Right lung (tissue), 5 donors: ENCODE data around the gene SERPINB8. TPM values are rescaled to one million over a fixed set of nuclear protein-coding genes. Genes with fewer than 3 reads are reported as not detected.

Source experiments
- DNase-seq, 2 donors: peaks; one replicate each; pipeline ENCODE4 v3.0.0-alpha.2; 2013
- polyA plus RNA-seq, 5 donors: library from polyadenylated mRNA; unstranded; fragments of 120-200 nt; gene quantifications; one replicate each; pipeline versions ENCODE4 v1.2.1 to v1.2.3, GENCODE V29; 2013; ENCODE audit warnings: inconsistent platforms in 1 of 5, low replicate concordance in 1 of 5; ENCODE audit not compliant: insufficient read length in 5 of 5, insufficient read depth in 1 of 5

SERPINB8 gene
- polyA plus RNA-seq, 5 donors = 2.9 to 4.2 (median 3.3) TPM

DNA sequence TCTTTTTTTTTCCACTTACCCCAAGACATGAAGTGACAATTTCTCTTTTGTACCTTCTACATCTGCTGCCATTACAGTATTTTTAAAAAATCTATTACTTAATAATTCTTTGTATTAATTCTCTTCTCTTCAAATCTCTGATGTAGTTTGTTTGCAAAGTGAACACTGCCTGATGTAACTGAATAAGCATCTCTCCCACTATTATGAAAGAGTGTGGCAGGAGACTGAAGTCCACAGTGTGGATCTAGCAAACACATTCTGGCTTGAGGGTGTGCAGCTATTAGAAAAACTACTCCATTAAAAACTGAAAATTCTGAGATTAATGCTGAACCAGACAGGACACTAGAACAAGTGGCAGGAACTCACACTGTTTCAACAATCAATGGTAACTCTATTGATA is 5.0 kb upstream of the SERPINB8 start:
- DNase-seq = no peak

DNA sequence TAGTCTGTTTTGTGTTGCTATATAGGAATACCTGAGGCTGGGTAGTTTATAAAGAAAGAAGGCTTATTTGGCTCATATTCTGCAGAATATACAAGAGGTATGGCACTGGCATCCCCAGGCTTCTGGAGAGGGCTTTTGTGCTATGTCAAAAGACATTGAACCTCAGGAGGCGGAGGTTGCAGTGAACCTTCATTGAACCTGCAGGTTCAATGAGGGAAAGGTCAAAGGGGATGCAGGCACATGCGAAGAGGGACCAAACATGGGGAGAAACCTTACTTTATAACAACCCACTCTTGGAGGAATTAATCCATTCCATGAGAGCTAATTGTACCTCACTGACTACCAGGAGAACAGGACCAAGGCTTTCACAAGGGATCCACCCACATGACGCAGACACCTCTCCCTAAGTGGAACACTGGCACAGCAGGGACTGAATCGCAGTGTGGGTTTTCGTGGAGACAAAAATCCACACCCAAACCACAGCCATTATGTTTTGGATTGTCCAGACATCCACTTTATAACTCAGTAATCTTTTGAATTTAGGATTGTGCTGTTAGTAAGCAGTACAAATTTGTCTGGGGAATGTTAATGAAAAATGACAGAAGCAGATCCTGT is 4.1 kb upstream of the SERPINB8 start:
- no peak for DNase-seq

DNA sequence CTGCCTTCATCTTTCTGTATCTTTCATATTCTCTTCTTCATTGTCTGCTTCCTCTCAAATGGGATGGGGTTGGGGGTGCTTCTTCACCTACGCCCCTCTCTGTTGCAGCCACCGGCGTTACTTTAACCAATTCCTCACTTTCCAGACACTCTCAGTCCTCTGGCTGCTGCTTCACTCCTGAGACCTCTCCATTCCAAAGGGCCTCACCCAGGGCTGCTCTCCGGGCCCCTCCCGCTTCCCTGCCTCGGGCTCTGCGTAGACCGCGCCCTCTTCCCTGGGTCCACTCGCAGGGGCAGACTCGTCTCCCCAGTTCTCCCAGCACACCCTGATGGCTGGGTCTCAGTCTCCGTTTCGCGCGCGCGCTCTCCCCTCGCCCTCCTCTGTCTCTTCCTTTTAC is 926 bp downstream of the SERPINB8 start:
- DNase-seq = no peak

DNA sequence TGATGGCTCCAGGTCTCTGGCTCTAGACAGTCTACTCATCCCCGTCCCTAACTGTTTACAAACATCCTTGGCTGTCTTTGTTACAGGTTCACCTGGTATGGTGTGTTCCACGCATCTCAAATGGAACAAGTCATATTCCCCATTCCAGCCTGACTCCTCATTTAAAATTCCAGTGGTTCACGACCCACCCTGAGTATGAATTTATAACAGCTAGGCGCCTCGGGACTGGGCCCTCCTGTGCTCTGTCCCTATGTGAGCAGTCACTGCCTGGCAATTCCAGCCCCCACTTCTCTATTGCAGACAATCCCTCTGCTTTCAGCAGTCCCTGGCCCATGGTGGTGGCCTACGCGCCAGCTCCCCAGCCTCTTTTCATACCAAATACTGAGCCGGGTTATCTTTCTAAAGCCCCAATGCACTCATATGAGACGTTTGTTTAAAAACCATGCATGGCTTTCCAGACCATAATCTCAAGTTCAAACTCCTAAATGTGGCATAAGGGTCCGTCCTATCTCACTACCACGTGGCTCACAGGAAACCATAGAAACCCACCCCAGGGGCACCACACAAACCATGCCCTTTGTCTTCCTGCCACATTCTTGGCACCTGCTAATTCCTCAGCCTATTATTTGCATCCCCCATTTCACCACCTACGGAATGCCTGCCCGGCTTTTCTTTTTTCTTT is 1.6 kb downstream of the SERPINB8 start:
- DNase-seq = no peak

DNA sequence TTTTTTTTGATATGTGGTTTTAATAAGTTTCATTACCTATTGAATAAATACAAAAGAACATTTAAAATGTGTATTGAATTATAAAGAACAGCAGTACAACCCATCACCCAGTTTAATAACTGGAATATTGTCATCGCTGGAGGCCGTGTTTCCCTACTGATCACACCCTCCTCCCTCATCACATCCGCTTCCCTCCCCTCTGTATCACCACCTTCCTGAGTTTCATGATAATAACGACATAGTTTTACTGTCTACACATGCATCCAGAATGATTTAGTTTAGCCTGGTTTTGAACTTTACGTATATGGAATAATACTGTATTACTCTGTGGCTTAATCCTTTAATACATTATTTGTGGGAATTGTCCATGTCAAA is 2.1 kb downstream of the SERPINB8 start:
- no peak for DNase-seq

DNA sequence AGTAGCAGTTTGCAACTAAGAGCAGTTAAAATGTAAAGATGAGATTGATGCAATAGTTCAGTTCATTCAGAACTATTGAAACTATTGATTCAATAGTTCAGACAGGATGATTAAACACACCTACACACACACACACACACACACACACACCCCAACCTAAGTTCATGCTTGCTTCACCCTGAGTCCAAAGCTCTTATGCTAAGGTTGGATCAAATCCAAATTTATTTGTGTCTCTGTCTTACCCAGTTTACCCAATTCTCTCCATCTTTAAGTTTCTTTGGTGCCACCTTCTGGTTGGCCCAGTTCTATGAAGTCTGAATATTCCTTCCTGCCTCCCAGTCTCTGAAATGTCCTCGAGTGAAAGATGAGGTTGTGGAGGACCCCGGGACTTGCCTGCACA is 5.1 kb downstream of the SERPINB8 start:
- no peak for DNase-seq

DNA sequence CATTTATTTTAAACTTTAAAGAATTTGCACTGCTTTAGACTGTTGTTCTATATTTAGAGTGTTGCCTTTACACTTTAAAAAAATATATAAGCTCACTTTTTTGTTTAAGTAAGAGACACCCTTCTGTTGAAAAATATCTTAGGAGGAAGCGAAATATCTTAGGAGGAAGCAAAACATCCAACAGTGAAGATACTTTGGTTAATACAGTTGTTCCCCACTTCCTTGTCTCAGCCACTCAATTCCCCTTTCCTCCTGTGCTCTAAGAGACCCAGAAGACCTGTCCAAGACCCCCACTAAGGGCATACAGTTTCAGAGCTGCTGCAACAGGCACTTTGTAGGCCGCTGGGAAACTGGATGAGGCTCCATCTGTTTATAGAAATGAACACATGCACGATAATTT is 5.7 kb downstream of the SERPINB8 start:
- no peak for DNase-seq

DNA sequence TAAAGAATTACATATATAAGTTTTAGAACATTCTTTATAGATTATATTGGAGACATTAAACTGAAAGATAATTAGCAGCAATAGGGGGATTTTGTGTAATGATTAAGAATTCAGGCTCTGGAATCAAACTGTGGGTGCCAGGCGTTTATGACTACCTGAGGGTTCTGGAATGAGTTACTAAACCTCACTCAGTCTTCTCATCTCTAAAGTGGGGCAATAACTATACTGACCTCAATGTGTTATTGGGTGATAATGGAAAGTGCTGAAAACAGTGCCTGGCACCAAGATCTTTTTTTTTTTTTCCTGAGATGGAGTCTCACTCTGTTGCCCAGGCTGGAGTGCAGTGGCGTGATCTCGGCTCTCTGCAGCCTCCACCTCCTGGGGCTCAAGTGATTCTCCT is 7.2 kb downstream of the SERPINB8 start:
- no peak for DNase-seq

DNA sequence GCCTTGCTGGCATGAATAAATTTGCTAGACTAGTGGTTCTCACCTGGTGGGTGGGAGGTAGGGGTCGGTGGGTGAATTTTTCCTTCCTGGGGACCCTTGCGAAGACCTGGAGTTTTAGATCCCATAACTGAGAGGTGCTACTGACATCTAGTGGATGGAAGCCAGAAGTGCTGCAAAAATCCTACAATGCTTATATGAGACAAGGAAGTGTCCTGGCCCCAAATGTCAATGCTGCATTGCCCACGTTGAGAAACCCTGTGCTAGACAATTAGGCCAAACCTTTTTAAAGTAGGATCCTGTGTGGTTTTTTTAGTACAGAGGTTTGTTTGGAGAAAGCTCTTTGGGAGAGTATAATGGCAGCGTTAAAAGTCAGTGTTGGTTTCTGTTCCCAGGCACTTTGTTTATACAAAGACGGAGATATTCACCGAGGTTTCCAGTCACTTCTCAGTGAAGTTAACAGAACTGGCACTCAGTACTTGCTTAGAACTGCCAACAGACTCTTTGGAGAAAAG is 9.6 kb downstream of the SERPINB8 start:
- peak; percentile 41 to 57 for DNase-seq

DNA sequence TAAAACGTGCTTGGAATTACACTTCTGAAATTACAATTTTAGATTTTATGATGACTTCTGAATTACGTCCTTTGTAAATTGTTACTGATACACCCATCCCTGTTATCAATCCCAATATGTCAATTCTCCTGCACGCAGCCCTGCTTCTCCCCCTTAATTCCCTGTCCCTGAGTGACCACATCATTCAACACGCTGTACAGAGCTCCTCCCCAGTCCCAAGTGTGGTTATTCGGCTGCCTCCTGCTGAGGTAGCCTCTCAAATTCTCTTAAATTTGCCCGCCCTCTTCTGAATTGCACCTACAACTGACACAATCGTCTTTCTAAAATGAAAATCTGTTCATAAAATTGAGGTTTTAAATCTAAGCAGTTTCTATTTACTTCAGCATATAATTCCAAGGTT is 10.1 kb downstream of the SERPINB8 start:
- no peak for DNase-seq

DNA sequence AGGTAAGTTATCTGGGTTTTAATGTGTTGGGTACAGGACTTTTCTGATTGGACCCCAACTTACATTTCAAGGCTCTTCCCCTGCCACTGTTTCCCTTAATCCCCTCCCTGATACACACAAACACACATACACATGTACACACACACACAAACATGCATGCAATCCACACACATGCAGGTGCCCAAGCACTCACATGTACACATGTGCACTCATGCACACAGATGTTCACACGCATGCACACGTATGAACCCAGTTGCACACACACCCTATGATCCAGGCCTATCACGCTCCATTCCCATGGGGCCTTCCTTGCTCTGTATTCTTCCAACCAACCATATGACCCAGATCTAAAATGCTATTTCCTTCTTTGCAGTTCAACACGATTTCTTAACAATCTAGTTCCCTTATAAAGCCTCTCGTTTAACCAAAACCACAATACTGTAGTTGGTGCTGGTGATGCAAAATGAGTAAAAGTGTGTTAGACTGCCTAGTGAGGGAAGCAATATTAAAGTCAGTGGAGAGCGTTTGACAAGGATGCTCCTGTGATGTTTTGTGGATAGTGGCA is 11.1 kb downstream of the SERPINB8 start:
- no peak for DNase-seq

DNA sequence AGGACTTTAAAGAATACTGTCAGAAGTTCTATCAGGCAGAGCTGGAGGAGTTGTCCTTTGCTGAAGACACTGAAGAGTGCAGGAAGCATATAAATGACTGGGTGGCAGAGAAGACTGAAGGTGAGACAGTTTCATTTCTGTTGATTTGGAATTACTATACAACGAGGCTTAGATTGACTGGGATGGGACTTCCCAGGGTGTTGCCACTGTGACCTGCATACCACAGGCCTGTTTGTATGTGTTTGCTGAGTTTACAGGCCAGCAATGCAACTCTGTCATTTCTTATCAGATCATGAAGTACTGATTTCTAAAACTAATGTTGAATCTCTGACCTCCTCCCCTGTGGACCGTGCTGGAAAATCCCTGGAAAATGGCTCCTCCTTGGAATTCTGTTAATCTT is 11.8 kb downstream of the SERPINB8 start:
- no peak for DNase-seq

DNA sequence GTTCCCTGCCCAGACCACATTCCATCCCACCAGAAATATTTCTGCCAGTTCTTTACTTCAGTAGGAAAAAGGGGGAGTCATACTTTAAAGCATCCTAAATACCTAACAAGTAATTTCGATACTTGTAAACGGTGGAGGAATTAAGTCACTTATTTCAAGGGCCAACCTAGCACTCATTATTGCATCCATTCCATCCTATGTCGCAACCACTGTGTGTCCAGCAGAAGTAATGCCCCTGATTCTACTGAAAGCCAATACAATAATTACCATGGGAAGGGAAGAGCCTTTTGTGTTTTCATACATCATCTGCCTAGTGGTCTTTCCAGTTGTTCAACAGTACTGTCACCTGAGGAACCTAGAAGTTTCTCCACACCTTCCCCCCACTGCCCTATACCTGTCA is 12.5 kb downstream of the SERPINB8 start:
- no peak for DNase-seq

DNA sequence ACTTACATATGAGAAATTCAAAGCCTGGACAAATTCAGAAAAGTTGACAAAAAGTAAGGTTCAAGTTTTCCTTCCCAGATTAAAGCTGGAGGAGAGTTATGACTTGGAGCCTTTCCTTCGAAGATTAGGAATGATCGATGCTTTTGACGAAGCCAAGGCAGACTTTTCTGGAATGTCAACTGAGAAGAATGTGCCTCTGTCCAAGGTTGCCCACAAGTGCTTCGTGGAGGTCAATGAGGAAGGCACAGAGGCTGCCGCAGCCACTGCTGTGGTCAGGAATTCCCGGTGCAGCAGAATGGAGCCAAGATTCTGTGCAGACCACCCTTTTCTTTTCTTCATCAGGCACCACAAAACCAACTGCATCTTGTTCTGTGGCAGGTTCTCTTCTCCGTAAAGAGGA is 17.0 kb downstream of the SERPINB8 start:
- DNase-seq = no peak

DNA sequence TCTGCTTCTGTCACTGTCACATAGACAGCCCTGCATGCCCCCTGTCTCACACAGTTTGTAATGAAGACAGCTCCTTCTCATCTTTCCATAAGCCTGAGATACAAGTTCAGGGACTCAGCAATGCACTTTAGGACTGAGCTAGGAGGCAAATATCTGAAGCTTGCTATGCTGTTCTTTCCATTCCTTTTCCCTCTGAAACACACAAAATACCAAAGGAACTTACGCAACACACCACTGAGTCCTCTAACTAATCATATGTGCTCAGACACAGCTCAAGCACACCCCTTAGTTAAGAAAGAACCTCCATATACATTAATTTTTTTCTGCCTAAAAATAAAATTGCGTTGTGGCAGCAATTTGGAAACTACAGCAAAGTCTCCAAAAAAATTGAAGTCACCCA is 17.9 kb downstream of the SERPINB8 start:
- no peak for DNase-seq

DNA sequence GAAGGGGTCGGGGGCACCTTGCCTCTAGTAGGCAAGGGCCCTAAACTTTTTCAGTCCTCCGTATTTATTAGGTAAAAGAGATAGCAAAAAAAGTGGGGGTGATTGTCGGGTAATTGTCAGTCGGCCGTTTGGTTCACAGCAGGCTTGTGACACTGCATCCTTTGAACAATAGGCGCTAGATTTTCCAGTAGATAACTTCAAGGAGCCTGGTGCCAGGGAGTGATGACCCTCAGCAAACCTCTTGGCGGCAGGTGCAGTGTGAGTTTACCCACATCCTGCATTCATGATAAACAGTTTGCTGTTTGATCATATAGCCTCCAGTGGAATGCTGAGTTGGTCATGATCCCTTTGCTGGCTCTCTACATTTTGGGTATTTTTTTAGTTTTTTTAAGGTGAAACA is 22.9 kb downstream of the SERPINB8 start:
- DNase-seq = no peak

DNA sequence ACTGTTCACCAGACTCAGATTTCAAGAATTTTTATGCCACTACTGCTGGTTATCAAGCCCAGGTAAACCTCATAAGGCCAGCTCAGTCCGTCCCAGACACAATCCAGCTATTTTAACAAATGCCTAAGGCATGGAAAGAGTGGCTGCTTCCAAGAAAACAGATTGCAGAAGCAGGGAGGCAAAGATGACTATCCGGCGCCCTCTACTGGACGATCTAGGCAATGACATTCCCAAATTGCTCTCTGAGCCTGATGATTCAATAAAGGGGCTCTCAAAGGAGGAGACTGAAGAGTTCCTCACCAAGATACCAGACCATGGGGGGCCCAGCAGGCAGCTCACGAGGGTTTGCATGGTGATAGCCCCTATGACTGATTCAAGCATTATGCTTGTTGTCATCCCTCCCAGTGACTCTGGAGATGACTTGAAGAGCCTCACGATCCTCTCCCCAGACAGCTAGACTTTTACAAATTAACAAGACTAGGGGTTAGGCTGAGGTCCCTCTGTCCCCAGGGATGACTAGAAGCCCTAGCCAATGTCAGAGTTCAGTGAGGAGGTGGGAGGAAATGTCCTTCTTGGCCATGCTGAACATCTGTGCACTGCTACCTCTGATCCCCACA is 25.0 kb downstream of the SERPINB8 start:
- peak in 1 of 2 donors; percentile 34 for DNase-seq

DNA sequence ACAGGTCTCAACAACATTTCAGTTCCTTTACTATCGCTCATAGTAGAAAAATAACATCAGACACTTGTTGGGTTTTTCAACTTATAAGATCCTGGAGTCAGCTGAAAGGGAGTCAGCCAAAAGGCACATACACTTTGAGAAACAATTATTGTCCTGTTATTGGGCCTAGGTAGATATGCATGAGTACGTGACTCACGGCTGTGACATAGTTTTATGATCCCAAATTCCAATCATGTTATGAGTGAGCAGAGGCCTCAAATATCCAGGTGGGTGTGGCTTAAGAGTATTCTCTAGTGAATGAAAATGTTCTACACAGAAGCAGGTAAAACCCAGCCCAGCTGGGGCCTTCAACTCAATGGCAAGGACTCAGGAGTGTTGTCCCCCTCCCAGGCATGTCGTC is 27.2 kb downstream of the SERPINB8 start:
- no peak for DNase-seq

DNA sequence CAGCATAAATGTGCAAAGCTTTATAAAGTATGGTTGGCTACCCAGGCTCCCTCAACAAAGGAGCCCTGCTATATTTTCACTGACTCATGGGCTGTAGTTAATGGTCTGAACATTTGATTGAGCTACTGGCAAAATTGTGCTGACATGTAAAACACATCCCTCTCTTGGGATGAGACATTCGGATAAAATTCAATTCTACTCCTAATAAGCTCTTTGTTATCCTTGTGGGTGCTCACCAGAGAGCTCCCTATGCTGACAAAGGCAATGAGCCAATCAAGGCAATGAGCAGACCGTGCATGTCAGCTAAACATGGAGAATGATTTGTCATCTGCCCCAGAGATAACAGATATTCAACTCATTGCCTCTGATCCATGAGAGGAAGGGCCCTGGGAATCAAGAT is 27.7 kb downstream of the SERPINB8 start:
- no peak for DNase-seq

DNA sequence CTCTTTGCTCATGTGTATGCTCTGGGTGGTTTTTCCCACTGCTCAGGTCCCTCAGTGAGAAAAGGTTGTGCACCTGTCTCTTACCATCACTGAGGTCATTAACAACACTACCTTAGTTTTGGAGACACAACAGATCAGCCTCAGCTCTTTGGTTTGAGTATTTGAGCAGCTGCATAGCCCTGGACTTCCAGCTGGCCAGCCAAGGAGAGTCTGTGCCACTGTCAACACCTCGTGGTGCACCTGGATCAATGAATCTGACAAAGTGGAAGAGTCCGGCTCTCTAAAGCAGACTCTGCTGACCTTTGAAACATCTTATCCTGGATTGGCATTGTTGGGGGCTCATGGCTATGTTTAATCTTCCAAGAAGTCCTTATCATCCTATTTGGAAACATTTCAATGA is 30.0 kb downstream of the SERPINB8 start:
- no peak for DNase-seq

DNA sequence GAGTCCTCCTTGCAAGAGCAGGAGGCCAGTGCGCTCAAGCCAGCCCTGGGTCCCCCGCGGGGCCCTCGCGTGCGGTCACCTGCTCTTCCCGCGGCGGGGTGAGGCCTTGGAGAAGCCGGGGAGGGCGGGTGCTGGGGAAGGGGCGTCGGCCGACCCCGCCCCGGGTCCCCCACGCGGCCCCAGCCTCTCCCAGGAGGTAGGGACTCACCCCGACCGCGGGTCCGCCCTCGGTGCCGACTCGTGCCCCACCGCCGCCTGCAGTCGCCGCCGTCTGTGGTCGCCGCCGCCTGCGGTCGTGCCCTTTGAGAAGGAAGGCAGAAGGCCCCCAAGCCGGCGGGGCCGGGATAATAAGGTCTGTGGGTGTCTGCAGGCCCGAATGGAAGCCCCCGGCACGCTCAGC is 32.7 kb downstream of the SERPINB8 start:
- no peak for DNase-seq

DNA sequence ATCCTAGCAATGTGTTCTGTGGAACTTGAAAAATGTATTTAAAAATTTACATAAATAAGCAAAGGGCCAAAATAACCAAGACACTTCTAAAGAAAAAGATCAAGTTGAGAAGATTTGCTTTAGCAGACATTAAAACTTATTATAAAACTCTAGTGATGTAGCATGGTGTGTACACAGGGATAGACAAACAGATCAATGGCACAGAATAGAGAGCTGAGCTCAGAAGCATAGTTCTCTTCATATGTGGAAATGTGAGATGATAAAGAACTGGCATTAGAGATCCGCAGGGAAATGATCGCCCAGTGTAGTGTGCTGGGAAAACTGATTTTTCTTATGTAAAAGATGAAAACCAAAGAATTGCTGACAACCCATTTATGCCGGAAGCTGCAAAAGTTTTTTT is 39.4 kb downstream of the SERPINB8 start:
- no peak for DNase-seq

DNA sequence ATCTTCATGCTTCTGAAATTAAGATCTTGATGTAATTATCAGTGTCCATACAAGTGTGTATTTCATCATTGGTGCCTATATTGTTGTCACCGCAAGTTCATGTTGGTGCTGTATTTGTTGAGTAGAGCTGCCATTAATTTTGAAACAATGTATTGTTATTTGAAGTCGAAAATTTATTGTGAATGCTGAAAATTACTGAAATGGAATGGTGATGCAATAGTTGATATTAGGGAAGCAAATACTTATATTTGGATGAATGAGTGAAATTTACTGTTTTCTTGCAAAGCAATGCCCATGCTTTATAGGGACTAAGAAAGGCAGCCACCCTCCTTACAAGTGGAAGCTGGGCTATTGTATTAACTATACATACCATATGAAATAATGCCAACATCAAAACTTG is 41.6 kb downstream of the SERPINB8 start:
- DNase-seq = no peak
